GM12878 (cell line): Measurements from ENCODE around the gene GLB1L. TPM values are rescaled to one million over a fixed set of nuclear protein-coding genes. Genes with fewer than 3 reads are reported as not detected.

Experiments used
- ATAC-seq: fragments of 200-7000 bp; cut with Tn5 transposase; 3 replicates; pipeline ENCODE4 v1.9.1; 2020; ENCODE audit warnings: mild to moderate bottlenecking, moderate library complexity
- BruUV-seq: library from RNA; stranded (reverse); fragments of 400-500 nt; replicated peaks from 2 replicates; lab custom pipeline; 2021; lab: Mats Ljungman, UMichigan
- CTCF ChIA-PET: fragments of 300-600 bp; sonication (Branson Sonifier 250); formaldehyde crosslinking; extraction: SDS; loops from one replicate; lab custom pipeline; 2021; ENCODE audit warnings: inconsistent platforms; lab: Yijun Ruan, JAX
- POLR2A ChIA-PET: fragments of 350-600 bp; formaldehyde crosslinking; extraction: SDS; loops from one replicate; lab custom pipeline; 2021; ENCODE audit warnings: inconsistent platforms; lab: Charles Lee
- RAD21 ChIA-PET: fragments of 300-600 bp; sonication (Branson Sonifier 250); formaldehyde crosslinking; loops from one replicate; lab custom pipeline; 2023; ENCODE audit warnings: antibody characterized with exemption; ENCODE audit not compliant: unreplicated experiment; lab: Charles Lee
- SMC1A ChIA-PET: fragments of 300-600 bp; sonication (Branson Sonifier 250); formaldehyde crosslinking; loops from one replicate; lab custom pipeline; 2023; ENCODE audit not compliant: unreplicated experiment, uncharacterized antibody; lab: Charles Lee
- DNase-seq: peaks from one replicate; pipeline ENCODE4 v3.0.0-alpha.2; 2011; ENCODE audit warnings: low read depth, low spot score
- FAIRE-seq: peaks from 3 replicates; lab custom pipeline; 2011; peaks lifted over from hg19 to GRCh38; lab: Jason Lieb, UNC
- H2AFZ ChIP-seq: 2 replicates; pipeline ENCODE4 v1.6.0; 2011; ENCODE audit warnings: low read depth, low read length, control low read depth; ENCODE audit not compliant: control insufficient read depth
- H3K27ac ChIP-seq: 2 replicates; pipeline ENCODE4 v1.5.1; 2011; ENCODE audit warnings: control low read depth; ENCODE audit not compliant: control insufficient read depth, insufficient read depth
- H3K27me3 ChIP-seq, 2 experiments: replicated peaks in 1 of 2; 2 replicates each; pipeline versions ENCODE4 v1.6.0 to v1.6.1; 2011; ENCODE audit warnings: low read length in 1 of 2; ENCODE audit not compliant: control insufficient read depth in 2 of 2, insufficient read depth in 2 of 2
- H3K36me3 ChIP-seq, 2 experiments: 2 replicates each; pipeline ENCODE4 v1.5.1; 2011; ENCODE audit warnings: low read length in 1 of 2; ENCODE audit not compliant: control insufficient read depth in 2 of 2, insufficient read depth in 2 of 2
- H3K4me1 ChIP-seq: 2 replicates; pipeline ENCODE4 v1.6.1; 2011; ENCODE audit warnings: mild to moderate bottlenecking, low read length, moderate library complexity, mixed read lengths; ENCODE audit not compliant: control insufficient read depth, insufficient read depth
- H3K4me2 ChIP-seq: 2 replicates; pipeline ENCODE4 v1.6.0; 2011; ENCODE audit warnings: control low read depth; ENCODE audit not compliant: control insufficient read depth, insufficient read depth
- H3K4me3 ChIP-seq: fragments of 200-600 bp; sonication (generic); 2 replicates; pipeline ENCODE4 v1.5.1; 2016
- H3K79me2 ChIP-seq: 2 replicates; pipeline ENCODE4 v1.6.0; 2011; ENCODE audit warnings: low read length; ENCODE audit not compliant: control insufficient read depth, insufficient read depth
- H3K9ac ChIP-seq: 2 replicates; pipeline ENCODE4 v1.8.0; 2011; ENCODE audit warnings: low read length, control low read depth, mixed read lengths; ENCODE audit not compliant: control insufficient read depth, insufficient read depth
- H3K9me3 ChIP-seq: replicated peaks from 3 replicates; pipeline ENCODE4 v1.5.1; 2011; ENCODE audit warnings: mild to moderate bottlenecking, low read length; ENCODE audit not compliant: control insufficient read depth, insufficient read depth
- H4K20me1 ChIP-seq: 2 replicates; pipeline ENCODE4 v1.6.0; 2011; ENCODE audit not compliant: control insufficient read depth, insufficient read depth
- GATAD2B ChIP-seq: fragments of 450-650 bp; conservative IDR thresholded peaks from 2 replicates; pipeline ENCODE4 v1.6.1; 2017; ENCODE audit warnings: low read depth, mild to moderate bottlenecking, moderate library complexity
- IKZF2 ChIP-seq, 2 experiments: fragments of 450-650 bp; IDR thresholded peaks; 2 replicates each; pipeline ENCODE4 v1.6.1; 2017; ENCODE audit warnings: mild to moderate bottlenecking in 2 of 2, moderate library complexity in 2 of 2
- RUNX3 ChIP-seq: IDR thresholded peaks from 2 replicates; pipeline ENCODE4 v1.6.1; 2012; ENCODE audit warnings: low read length, inconsistent platforms
- ZBTB33 ChIP-seq: fragments of 450-650 bp; IDR thresholded peaks from 2 replicates; pipeline ENCODE4 v1.6.1; 2017; ENCODE audit warnings: mild to moderate bottlenecking
- WGBS: methylation state at CpG from one replicate; pipeline ENCODE4 v1.1.6; 2016; ENCODE audit warnings: low lambda C conversion rate; ENCODE audit not compliant: insufficient replicate concordance, insufficient coverage; ENCODE audit errors: missing lambda C conversion rate; 5-methylcytosine and 5-hydroxymethylcytosine counted together
- in situ Hi-C: fragments of 300-500 bp; cut with MboI; formaldehyde crosslinking; loops from 9 replicates; pipeline ENCODE4 v1.14.3; 2018; ENCODE audit warnings: mixed read lengths
- intact Hi-C: fragments of 100-400 bp; cut with micrococcal nuclease; formaldehyde crosslinking; loops from one replicate; pipeline ENCODE4 v1.14.2; 2022; ENCODE audit not compliant: unreplicated experiment
- polyA plus RNA-seq, 11 experiments: library from polyadenylated mRNA; depleted of rRNA in 4 of 11; unstranded in 6 of 11; stranded (reverse) in 5 of 11; fragments of >200 nt; fragmentation: Nextera tagmentation in 4 of 11; fragmentation: Illumina TruSeq in 1 of 11; extraction: Ambion mirVana in 4 of 11; extraction: Trizol in 1 of 11; gene quantifications; 1 replicate in 1 of 11; 2 replicates in 10 of 11; pipeline versions ENCODE4 v1.2.1 to v1.2.3, GENCODE V29; 2011 to 2016; ENCODE audit warnings: inconsistent platforms in 2 of 11, missing spikeins in 2 of 11, low read depth in 1 of 11
- total RNA-seq, 4 experiments: library from RNA; depleted of rRNA in 3 of 4; stranded (reverse); fragments of >200 nt in 3 of 4; fragmentation: Illumina TruSeq in 1 of 4; extraction: Trizol in 1 of 4; gene quantifications; 2 replicates each; pipeline versions ENCODE4 v1.2.1 to v1.2.3, GENCODE V29; 2013 to 2021

Gene GLB1L
- total and polyA plus RNA-seq, 10 of the 15 experiments (the other 5 are each of a cell fraction or from before 2014, with no cell fraction given) = 0.29 to 4.6 (median 2.7) TPM

GRCh38 chr2:219247678-219248642, 2.7 kb upstream of the GLB1L start:
- Histone ChIP-seq H3K27me3 (no peaks in the 10 kb centered on the region), H4K20me1 (0 out of 2 replicates have a peak, but pooled peaks cover 4% of the 10 kb centered on the region), H3K27ac (peak overlapping the region; percentile 45), H3K79me2 (peaks cover 52% of the 10 kb centered on the region), H3K4me2 (peak overlapping the region; percentile 35), H3K4me1 (peaks cover 53% of the 10 kb centered on the region), H3K4me3 (no peak overlapping the region; the same call in 1 of the 2 replicates), H2AFZ (no peak overlapping the region), H3K9ac (no peak overlapping the region), H3K9me3 (no peaks in the 10 kb centered on the region), H3K36me3 (peaks cover 12 to 19% of the 10 kb centered on the region in 2 experiments)
- WGBS = 57% methylated on average over 17 of the region's 17 CpGs
- intact Hi-C loops (no loop called here), in situ Hi-C loops (no loop called here)
- no TSS peak for BruUV-seq
- RAD21 ChIA-PET = interaction anchor here (1.3 to 3.2 kb wide), 7 partner anchors 9 to 76 kb away, joined by 4 to 46 read pairs (median 14); partner anchors contain the start of genes CNPPD1, DNAJB2 and ZFAND2B
- POLR2A ChIA-PET = interaction anchor here (0.6 to 9.0 kb wide), 8 partner anchors 9 to 98 kb away, joined by 3 to 160 read pairs (median 16); partner anchors contain the start of genes ANKZF1, ATG9A, CNPPD1 and DNAJB2
- CTCF ChIA-PET = interaction anchor here (0.6 to 5.5 kb wide), 6 partner anchors 30 to 89 kb away, joined by 3 to 69 read pairs (median 10); partner anchors contain the start of genes DNAJB2 and SLC23A3
- peak; percentile 11; the same call in 2 of the 3 replicates for ATAC-seq
- no peak for FAIRE-seq
- 0 out of 2 replicates have a peak, but pooled peaks have one; percentile 41 for TF ChIP-seq ZBTB33
- peak; percentile 18; the same call in 1 of the 2 replicates for TF ChIP-seq RUNX3
- TF ChIP-seq IKZF2 (IDR thresholded peaks at IDR 0.05) = peak in 1 of 2 experiments; percentile 12; a peak in 1 of 4 replicates
- no peak for TF ChIP-seq GATAD2B
- DNase-seq = no peak
- SMC1A ChIA-PET = interaction anchor here (0.9 to 8.6 kb wide), 7 partner anchors 9 to 71 kb away, joined by 3 to 98 read pairs (median 12); partner anchors contain the start of genes ANKZF1, ATG9A, CNPPD1 and DNAJB2
